OCI-LY7 (cell line): ENCODE measurements around the gene CEP104.

ENCODE experiments used
- CTCF ChIP-seq: fragments of 200-600 bp; sonication (generic); conservative IDR thresholded peaks from 2 replicates; pipeline ENCODE4 v1.5.1; 2014; ENCODE audit warnings: mild to moderate bottlenecking, antibody characterized with exemption, low read length, moderate library complexity, mixed read lengths
- EZH2phosphoT487 ChIP-seq: fragments of 200-600 bp; sonication (generic); IDR thresholded peaks from 2 replicates; pipeline ENCODE4 v1.6.1; 2018; ENCODE audit warnings: low read depth, borderline replicate concordance, mild to moderate bottlenecking, mixed run types, antibody characterized with exemption, low read length, moderate library complexity, mixed read lengths

- TF ChIP-seq CTCF (no peak), EZH2phosphoT487 (no peak)
These were observed 34.4 kb upstream of the CEP104 start for GRCh38 chr1:3891329-3891865.
